ENCODE measurements around the gene NUDT1.

NUDT1 gene

GRCh38 chr7:2241580-2242540 lies at the start of gene NUDT1, which contains the start of gene MRM2:
Gene NUDT1, plus strand, starts transcription at chr7:2242226. Its CDS starts 2,349 bp downstream, at chr7:2244575.
Gene MRM2, minus strand, starts transcription at chr7:2242205. Its CDS starts 36 bp downstream, at chr7:2242169.
- DNase-seq (ENCODE audit: low read depth): no peak
- peak within 1 kb of the TSS; percentile 55 for H3K4me3 ChIP-seq (ENCODE audit: control insufficient read depth, low read depth, low read length)
- no peak for TF ChIP-seq CTCF (IDR thresholded peaks at IDR 0.05; ENCODE audit: control insufficient read depth, insufficient read depth, low read depth, low read length, missing control alignments)

- no peak for DNase-seq (ENCODE audit: low read depth)
- no peak overlapping the region for H3K4me3 ChIP-seq (ENCODE audit: control insufficient read depth, low read depth, low read length)
Observed at GRCh38 chr7:2192831-2193534, 49.0 kb upstream of the NUDT1 start.

DNA sequence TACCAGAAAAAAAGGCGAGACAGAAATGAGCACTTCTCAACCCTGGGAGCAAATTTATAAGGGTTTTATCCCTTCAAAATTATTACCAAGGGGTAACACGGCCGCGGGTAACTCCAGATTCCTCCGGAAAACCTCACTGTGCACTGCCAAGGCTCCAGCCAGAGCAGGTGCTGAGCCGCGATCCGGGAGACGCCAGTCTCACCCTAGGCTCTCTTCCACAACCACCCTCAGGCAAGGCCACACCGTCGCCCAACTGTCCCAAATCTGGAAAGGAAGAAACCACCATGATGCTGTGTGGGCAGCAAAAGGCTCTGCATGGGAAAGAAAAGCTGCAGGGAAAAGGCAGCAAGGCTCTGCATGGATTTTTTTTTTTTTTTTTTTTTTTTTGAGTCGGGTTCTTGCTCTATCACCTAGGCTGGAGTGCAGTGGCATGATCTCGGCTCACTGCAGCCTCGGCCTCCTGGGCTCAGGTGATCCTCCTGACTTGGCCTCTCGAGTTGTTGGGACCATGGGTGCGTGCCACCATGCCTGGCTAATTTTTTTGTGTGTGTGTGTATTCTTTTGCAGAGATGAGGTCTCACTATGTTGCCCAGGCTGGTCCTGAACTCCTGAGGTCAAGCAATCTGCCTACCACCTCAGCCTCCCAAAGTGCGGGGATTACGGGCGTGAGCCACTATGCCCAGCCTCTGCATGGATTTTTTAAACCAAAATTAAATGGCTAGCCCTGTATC lies 48.3 kb upstream of the NUDT1 start:
- no peak overlapping the region for H3K4me3 ChIP-seq (ENCODE audit: control insufficient read depth, low read depth, low read length)
- no peak for TF ChIP-seq CTCF (IDR thresholded peaks at IDR 0.05; ENCODE audit: control insufficient read depth, insufficient read depth, low read depth, low read length, missing control alignments)
- no peak for DNase-seq (ENCODE audit: low read depth)

More at GRCh38 chr7:2192831-2193534, 49.0 kb upstream of the NUDT1 start:
- TF ChIP-seq CTCF (IDR thresholded peaks at IDR 0.05; ENCODE audit: control insufficient read depth, insufficient read depth, low read depth, low read length, missing control alignments): no peak

DNA sequence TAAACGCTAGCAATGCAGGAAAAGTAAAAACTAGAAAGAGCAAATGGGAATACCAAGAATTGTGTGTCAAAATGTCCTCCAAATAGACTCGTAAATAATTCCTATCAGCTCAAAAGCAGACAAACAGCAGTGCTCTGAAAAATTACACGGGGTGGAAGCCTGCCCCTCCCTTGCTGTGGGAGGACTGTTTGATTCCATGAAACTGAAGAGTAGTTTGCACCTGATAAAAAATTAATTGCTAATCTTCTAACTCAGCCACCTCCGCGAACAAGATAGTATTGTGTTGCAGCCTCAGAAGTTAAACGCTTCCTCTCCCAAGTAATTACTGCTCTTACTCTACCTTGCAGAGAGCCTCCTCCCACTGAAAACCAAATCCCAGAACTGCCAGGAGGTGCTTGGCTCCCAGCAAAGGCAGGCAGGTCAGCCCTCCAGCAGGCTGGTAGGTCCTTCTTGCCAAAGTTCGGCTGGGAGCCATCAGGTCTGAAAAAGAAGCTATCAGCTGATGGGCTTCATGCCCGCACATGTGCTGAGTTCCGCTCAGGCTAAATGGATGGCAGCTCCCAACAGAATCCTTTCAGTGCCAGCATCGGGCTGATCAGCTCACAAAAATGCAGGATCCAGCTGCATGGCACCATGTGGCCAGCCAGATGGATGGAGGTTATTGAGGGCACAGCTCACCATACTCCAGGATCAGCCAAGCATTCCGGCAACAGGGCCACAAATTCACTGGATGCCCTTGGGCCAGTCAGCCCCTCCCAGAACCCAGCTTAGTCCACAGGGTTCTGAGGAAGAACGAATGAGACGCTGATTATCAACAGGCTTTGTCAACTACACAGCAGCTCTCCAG lies 46.4 kb upstream of the NUDT1 start:
- no peak for DNase-seq (ENCODE audit: low read depth)
- H3K4me3 ChIP-seq (ENCODE audit: control insufficient read depth, low read depth, low read length): no peak overlapping the region
- TF ChIP-seq CTCF (IDR thresholded peaks at IDR 0.05; ENCODE audit: control insufficient read depth, insufficient read depth, low read depth, low read length, missing control alignments): no peak

GRCh38 chr7:2196381-2197378 lies 45.3 kb upstream of the NUDT1 start:
- no peak for DNase-seq (ENCODE audit: low read depth)
- H3K4me3 ChIP-seq (ENCODE audit: control insufficient read depth, low read depth, low read length): no peak overlapping the region
- no peak for TF ChIP-seq CTCF (IDR thresholded peaks at IDR 0.05; ENCODE audit: control insufficient read depth, insufficient read depth, low read depth, low read length, missing control alignments)

Measured in AG09309 (cell line).